Cerebellar nuclear complex (tissue), 1 donor: ENCODE results near the gene RASGEF1C.
"Not testable (repeated sequence)": the region's sequence is repeated elsewhere in the genome, so short reads cannot be mapped to it uniquely, and the experiment has no call there.

ENCODE experiments used
- DNase-seq, 2 experiments: peaks; one replicate each; lab custom pipeline; 2025; lab: John Stamatoyannopoulos, UW

The RASGEF1C gene

GRCh38 chr5:180099733-180100611 is 109.0 kb downstream of the RASGEF1C start:
- DNase-seq, result no peak

- DNase-seq, result no peak
Measured at GRCh38 chr5:180098991-180099732, 109.8 kb downstream of the RASGEF1C start.

- DNase-seq, result no peak
Measured at GRCh38 chr5:180098526-180098925, 110.5 kb downstream of the RASGEF1C start.

GRCh38 chr5:180097926-180098325 is 111.1 kb downstream of the RASGEF1C start:
- no peak for DNase-seq

GRCh38 chr5:180097163-180097894 is 111.7 kb downstream of the RASGEF1C start:
- DNase-seq, result no peak

GRCh38 chr5:180096616-180097015 is 112.4 kb downstream of the RASGEF1C start:
- no peak for DNase-seq

GRCh38 chr5:180095545-180095944 is 113.5 kb downstream of the RASGEF1C start:
- DNase-seq, result no peak

GRCh38 chr5:180093651-180094382 is 115.2 kb downstream of the RASGEF1C start:
- no peak for DNase-seq

GRCh38 chr5:180093241-180093640 is 115.8 kb downstream of the RASGEF1C start:
- no peak for DNase-seq

- DNase-seq, result no peak
Measured at GRCh38 chr5:180090769-180091546, 118.1 kb downstream of the RASGEF1C start.

- DNase-seq, result no peak
Measured at GRCh38 chr5:180090098-180090768, 118.8 kb downstream of the RASGEF1C start.

- not testable (repeated sequence) for DNase-seq
Measured at GRCh38 chr5:180089628-180090027, 119.4 kb downstream of the RASGEF1C start.

- DNase-seq, result no peak
Measured at GRCh38 chr5:180088561-180088960, 120.5 kb downstream of the RASGEF1C start.

- no peak for DNase-seq
Measured at GRCh38 chr5:180086816-180087399, 122.1 kb downstream of the RASGEF1C start.

- DNase-seq, result no peak
Measured at GRCh38 chr5:180085837-180086236, 123.2 kb downstream of the RASGEF1C start.

GRCh38 chr5:180084638-180085561 is 124.1 kb downstream of the RASGEF1C start:
- no peak for DNase-seq

GRCh38 chr5:180083529-180084060 is 125.4 kb downstream of the RASGEF1C start:
- no peak for DNase-seq

GRCh38 chr5:180082633-180083420 is 126.2 kb downstream of the RASGEF1C start:
- no peak for DNase-seq
